H9 (cell line): ENCODE data around the gene RAB40B. TPM values are rescaled to one million over a fixed set of nuclear protein-coding genes. Genes with fewer than 3 reads are reported as not detected.

Source experiments
- DNase-seq: peaks from one replicate; pipeline ENCODE4 v3.0.0-alpha.2; 2017
- H2AFZ ChIP-seq: one replicate; pipeline ENCODE4 v1.6.1; 2013; ENCODE audit warnings: mild to moderate bottlenecking, low read length, control low read depth, moderate library complexity
- H2AK5ac ChIP-seq: 2 replicates; pipeline ENCODE4 v1.6.1; 2013; ENCODE audit warnings: low read length, control low read depth, mixed read lengths; ENCODE audit not compliant: insufficient read length
- H2BK120ac ChIP-seq: one replicate; pipeline ENCODE4 v1.6.1; 2013; ENCODE audit warnings: low read depth, mild to moderate bottlenecking, low read length, control low read depth, inconsistent platforms; ENCODE audit not compliant: poor library complexity, severe bottlenecking
- H2BK12ac ChIP-seq: 2 replicates; pipeline ENCODE4 v1.6.1; 2013; ENCODE audit warnings: low read length, control low read depth, mixed read lengths, low read depth; ENCODE audit not compliant: insufficient read length
- H2BK15ac ChIP-seq: 2 replicates; pipeline ENCODE4 v1.6.1; 2013; ENCODE audit warnings: low read depth, low read length, control low read depth
- H2BK20ac ChIP-seq: one replicate; pipeline ENCODE4 v1.6.1; 2013; ENCODE audit warnings: low read depth, mild to moderate bottlenecking, low read length, control low read depth, inconsistent platforms; ENCODE audit not compliant: poor library complexity, severe bottlenecking
- H2BK5ac ChIP-seq: 2 replicates; pipeline ENCODE4 v1.6.1; 2013; ENCODE audit warnings: low read length, control low read depth, mixed read lengths; ENCODE audit not compliant: insufficient read length
- H3K14ac ChIP-seq: 2 replicates; pipeline ENCODE4 v1.6.1; 2013; ENCODE audit warnings: low read length, control low read depth; ENCODE audit not compliant: insufficient read depth
- H3K18ac ChIP-seq: 2 replicates; pipeline ENCODE4 v1.6.1; 2013; ENCODE audit warnings: low read depth, mild to moderate bottlenecking, mixed read lengths, low read length, control low read depth; ENCODE audit not compliant: insufficient read length
- H3K23ac ChIP-seq: 2 replicates; pipeline ENCODE4 v1.6.1; 2013; ENCODE audit warnings: low read length, control low read depth, mixed read lengths, low read depth; ENCODE audit not compliant: insufficient read length
- H3K23me2 ChIP-seq: 2 replicates; pipeline ENCODE4 v1.6.1; 2013; ENCODE audit warnings: low read depth, mild to moderate bottlenecking, mixed read lengths, low read length, control low read depth; ENCODE audit not compliant: insufficient read length, poor library complexity, severe bottlenecking
- H3K27ac ChIP-seq: 2 replicates; pipeline ENCODE4 v1.5.1; 2013; ENCODE audit warnings: low read length, control low read depth, mixed read lengths, low read depth; ENCODE audit not compliant: insufficient read length
- H3K27me3 ChIP-seq: 2 replicates; pipeline ENCODE4 v1.6.1; 2013; ENCODE audit warnings: low read length, control low read depth, inconsistent platforms; ENCODE audit not compliant: insufficient read depth
- H3K4ac ChIP-seq: 2 replicates; pipeline ENCODE4 v1.6.1; 2013; ENCODE audit warnings: low read depth, mild to moderate bottlenecking, control low read depth, inconsistent platforms, low read length, moderate library complexity
- H3K4me1 ChIP-seq: 2 replicates; pipeline ENCODE4 v1.6.1; 2013; ENCODE audit warnings: low read length, control low read depth, inconsistent platforms; ENCODE audit not compliant: insufficient read depth
- H3K4me2 ChIP-seq: 2 replicates; pipeline ENCODE4 v1.6.1; 2013; ENCODE audit warnings: low read length, control low read depth, mixed read lengths; ENCODE audit not compliant: insufficient read length, insufficient read depth
- H3K56ac ChIP-seq: 2 replicates; pipeline ENCODE4 v1.6.1; 2013; ENCODE audit warnings: low read depth, mild to moderate bottlenecking, mixed read lengths, low read length, control low read depth; ENCODE audit not compliant: insufficient read length
- H3K79me1 ChIP-seq: 2 replicates; pipeline ENCODE4 v1.6.1; 2013; ENCODE audit warnings: low read depth, mild to moderate bottlenecking, moderate library complexity, low read length, control low read depth, inconsistent platforms; ENCODE audit not compliant: insufficient read depth, poor library complexity, severe bottlenecking
- H3K79me2 ChIP-seq: 2 replicates; pipeline ENCODE4 v1.6.1; 2013; ENCODE audit warnings: low read length, control low read depth, inconsistent platforms; ENCODE audit not compliant: insufficient read depth
- H3K9ac ChIP-seq: 2 replicates; pipeline ENCODE4 v1.6.1; 2013; ENCODE audit warnings: low read length, control low read depth, mixed read lengths; ENCODE audit not compliant: insufficient read length; ENCODE audit errors: extremely low read depth
- H3K9me3 ChIP-seq: one replicate; pipeline ENCODE4 v1.6.1; 2013; ENCODE audit warnings: low read depth, low read length, inconsistent platforms; ENCODE audit not compliant: control insufficient read depth
- H3T11ph ChIP-seq: one replicate; pipeline ENCODE4 v1.6.1; 2013; ENCODE audit warnings: mild to moderate bottlenecking, low read length, control low read depth, inconsistent platforms
- H4K20me1 ChIP-seq: one replicate; pipeline ENCODE4 v1.6.1; 2013; ENCODE audit not compliant: control insufficient read depth, insufficient read length, insufficient read depth
- H4K5ac ChIP-seq: 2 replicates; pipeline ENCODE4 v1.6.1; 2013; ENCODE audit warnings: low read depth, mild to moderate bottlenecking, mixed read lengths, low read length, control low read depth; ENCODE audit not compliant: insufficient read length
- H4K8ac ChIP-seq: replicated peaks from 2 replicates; pipeline ENCODE4 v1.6.1; 2013; ENCODE audit warnings: low read length, control low read depth, mixed read lengths, low read depth; ENCODE audit not compliant: insufficient read length
- H4K91ac ChIP-seq: 2 replicates; pipeline ENCODE4 v1.6.1; 2013; ENCODE audit warnings: low read depth, mild to moderate bottlenecking, moderate library complexity, mixed read lengths, low read length, control low read depth; ENCODE audit not compliant: insufficient read length
- H3K27ac Mint-ChIP-seq, 3 experiments: 2 replicates in 2 of 3; 3 replicates in 1 of 3; pipeline ENCODE4 v1.8.0; 2020 to 2021; ENCODE audit warnings: mixed read lengths in 3 of 3, mild to moderate bottlenecking in 1 of 3, moderate library complexity in 1 of 3
- H3K27me3 Mint-ChIP-seq: 2 replicates; pipeline ENCODE4 v1.8.0; 2021; ENCODE audit warnings: low read depth, mild to moderate bottlenecking, moderate library complexity, mixed read lengths
- H3K36me3 Mint-ChIP-seq, 3 experiments: 2 replicates in 2 of 3; 3 replicates in 1 of 3; pipeline ENCODE4 v1.8.0; 2020 to 2021; ENCODE audit warnings: low read depth in 3 of 3, mixed read lengths in 3 of 3; ENCODE audit not compliant: insufficient read depth in 1 of 3
- H3K4me1 Mint-ChIP-seq, 2 experiments: 2 replicates each; pipeline ENCODE4 v1.8.0; 2020; ENCODE audit warnings: mixed read lengths in 2 of 2
- H3K4me3 Mint-ChIP-seq, 2 experiments: 2 replicates in 1 of 2; 3 replicates in 1 of 2; pipeline ENCODE4 v1.8.0; 2020 to 2021; ENCODE audit warnings: mild to moderate bottlenecking in 2 of 2, mixed read lengths in 2 of 2, moderate library complexity in 1 of 2
- H3K9me3 Mint-ChIP-seq, 2 experiments: 2 replicates in 1 of 2; 3 replicates in 1 of 2; pipeline ENCODE4 v1.8.0; 2020; ENCODE audit warnings: mild to moderate bottlenecking in 2 of 2, mixed read lengths in 2 of 2, moderate library complexity in 1 of 2
- WGBS: extraction: QIAGEN DNeasy Blood & Tissue Kit; methylation state at CpG from one replicate; pipeline ENCODE4 v1.1.7; 2013; ENCODE audit warnings: missing lambda C conversion rate, low lambda C conversion rate, mixed read lengths; ENCODE audit not compliant: insufficient read length; ENCODE audit errors: extremely low coverage; 5-methylcytosine and 5-hydroxymethylcytosine counted together
- total RNA-seq: library from RNA; stranded (reverse); gene quantifications from 2 replicates; pipeline ENCODE4 v1.2.1, GENCODE V29; 2021
- TF ChIP-seq, protein P1 (sequence below): fragments of 200-600 bp; sonication (generic); conservative IDR thresholded peaks from 3 replicates; pipeline ENCODE4 v1.8.0; 2021; ENCODE audit warnings: antibody characterized with exemption, mild to moderate bottlenecking

RAB40B gene
- total RNA-seq, 1 experiment from 2014 or later: 3.5 TPM

DNA sequence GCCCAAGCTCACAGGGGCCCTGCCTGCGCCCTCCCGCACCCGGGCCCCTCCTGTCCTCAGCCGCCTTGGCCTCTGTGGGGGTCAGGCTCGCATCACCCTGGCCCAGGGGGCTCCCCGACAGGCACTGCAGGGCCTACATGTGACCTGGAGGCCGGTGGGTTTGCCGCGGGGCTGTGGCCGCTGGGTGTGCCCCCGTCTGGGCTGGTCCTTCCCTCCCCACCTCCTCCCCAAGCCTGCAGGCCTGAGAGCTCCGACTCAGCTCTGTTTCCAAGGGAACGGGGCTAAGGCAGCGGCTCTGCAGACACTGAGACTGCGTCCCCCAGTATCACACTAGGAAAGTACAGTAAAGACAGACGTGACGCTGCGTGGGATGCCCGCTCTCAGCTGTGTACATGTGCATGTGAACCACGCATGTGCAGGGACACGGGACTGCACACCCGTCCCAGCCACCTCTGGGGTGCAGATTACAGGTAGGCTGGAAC is 33.8 kb downstream of the RAB40B start:
- H3K4me2 ChIP-seq: no peak overlapping the region
- H3K4me1 ChIP-seq: no peaks in the 10 kb centered on the region; the same call in 1 of the 2 replicates
- H2BK20ac ChIP-seq: no peak overlapping the region
- H3K27me3 Mint-ChIP-seq: peaks cover 4% of the 10 kb centered on the region
- peaks cover 6 to 14% of the 10 kb centered on the region in 2 experiments for H3K4me1 Mint-ChIP-seq
- H3K9me3 Mint-ChIP-seq: peaks cover 0 to 7% of the 10 kb centered on the region in 2 experiments; a peak in 1 of 5 replicates
- H3K9me3 ChIP-seq: no peaks in the 10 kb centered on the region
- H2BK15ac ChIP-seq: no peak overlapping the region
- no CpG with 5 or more reads among the region's 22 CpGs for WGBS
- H3K79me1 ChIP-seq: no peaks in the 10 kb centered on the region
- H3K27ac ChIP-seq: no peak overlapping the region
- no peak overlapping the region for H4K5ac ChIP-seq
- no peak overlapping the region for H3K18ac ChIP-seq
- DNase-seq: no peak
- H3K4ac ChIP-seq: no peak overlapping the region
- H3K23ac ChIP-seq: no peak overlapping the region
- H2BK12ac ChIP-seq: no peak overlapping the region
- no peak overlapping the region for H4K8ac ChIP-seq
- H3K4me3 Mint-ChIP-seq: no peak overlapping the region
- no peaks in the 10 kb centered on the region; a peak in 1 of 7 replicates for H3K36me3 Mint-ChIP-seq
- no peaks in the 10 kb centered on the region for H3K23me2 ChIP-seq
- no peaks in the 10 kb centered on the region for H3K79me2 ChIP-seq
- H3K14ac ChIP-seq: no peak overlapping the region
- H4K91ac ChIP-seq: no peak overlapping the region
- H3T11ph ChIP-seq: no peak overlapping the region
- H2BK5ac ChIP-seq: no peak overlapping the region
- no peak overlapping the region for H3K56ac ChIP-seq
- no peak overlapping the region for H2BK120ac ChIP-seq
- no peak overlapping the region for H3K9ac ChIP-seq
- no peaks in the 10 kb centered on the region for H3K27me3 ChIP-seq
- TF ChIP-seq, protein P1, sequence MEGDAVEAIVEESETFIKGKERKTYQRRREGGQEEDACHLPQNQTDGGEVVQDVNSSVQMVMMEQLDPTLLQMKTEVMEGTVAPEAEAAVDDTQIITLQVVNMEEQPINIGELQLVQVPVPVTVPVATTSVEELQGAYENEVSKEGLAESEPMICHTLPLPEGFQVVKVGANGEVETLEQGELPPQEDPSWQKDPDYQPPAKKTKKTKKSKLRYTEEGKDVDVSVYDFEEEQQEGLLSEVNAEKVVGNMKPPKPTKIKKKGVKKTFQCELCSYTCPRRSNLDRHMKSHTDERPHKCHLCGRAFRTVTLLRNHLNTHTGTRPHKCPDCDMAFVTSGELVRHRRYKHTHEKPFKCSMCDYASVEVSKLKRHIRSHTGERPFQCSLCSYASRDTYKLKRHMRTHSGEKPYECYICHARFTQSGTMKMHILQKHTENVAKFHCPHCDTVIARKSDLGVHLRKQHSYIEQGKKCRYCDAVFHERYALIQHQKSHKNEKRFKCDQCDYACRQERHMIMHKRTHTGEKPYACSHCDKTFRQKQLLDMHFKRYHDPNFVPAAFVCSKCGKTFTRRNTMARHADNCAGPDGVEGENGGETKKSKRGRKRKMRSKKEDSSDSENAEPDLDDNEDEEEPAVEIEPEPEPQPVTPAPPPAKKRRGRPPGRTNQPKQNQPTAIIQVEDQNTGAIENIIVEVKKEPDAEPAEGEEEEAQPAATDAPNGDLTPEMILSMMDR: no peak
- H4K20me1 ChIP-seq: no peaks in the 10 kb centered on the region
- H2AFZ ChIP-seq: no peak overlapping the region
- H2AK5ac ChIP-seq: no peak overlapping the region
- H3K27ac Mint-ChIP-seq: no peak overlapping the region; a peak in 2 of 7 replicates
